ENCODE measurements around the gene PXK.
A peak's percentile ranks its signal among the peaks of the same experiment; 100 is the strongest.

Gene PXK

GRCh38 chr3:58464866-58465265 is 132.2 kb downstream of the PXK start:
- H3K4me3 ChIP-seq (IDR thresholded peaks at IDR 0.05; ENCODE audit: insufficient read depth, low read depth, low read length), result no peak overlapping the region
- no peak overlapping the region for H3K9ac ChIP-seq
- no peaks in the 10 kb centered on the region for H3K27me3 ChIP-seq (ENCODE audit: insufficient read depth, low read depth)
- H2AFZ ChIP-seq (ENCODE audit: low read depth), result no peak overlapping the region
- no peak overlapping the region for H3K4me2 ChIP-seq
- H3K36me3 ChIP-seq (ENCODE audit: insufficient read depth), result no peaks in the 10 kb centered on the region
- H4K20me1 ChIP-seq (ENCODE audit: insufficient read depth), result no peaks in the 10 kb centered on the region
- H3K4me1 ChIP-seq (ENCODE audit: low read depth, poor library complexity, severe bottlenecking), result peaks cover 28% of the 10 kb centered on the region
- H3K79me2 ChIP-seq (ENCODE audit: insufficient read depth, low read depth), result no peaks in the 10 kb centered on the region
- no peak overlapping the region for H3K27ac ChIP-seq
- no peak for TF ChIP-seq CTCF (conservative IDR thresholded peaks at IDR 0.05; ENCODE audit: low read depth, low read length)

- Histone ChIP-seq H3K4me2 (no peak overlapping the region), H3K27ac (no peak overlapping the region), H3K27me3 (ENCODE audit: insufficient read depth, low read depth) (no peaks in the 10 kb centered on the region), H4K20me1 (ENCODE audit: insufficient read depth) (no peaks in the 10 kb centered on the region), H3K4me3 (IDR thresholded peaks at IDR 0.05; ENCODE audit: insufficient read depth, low read depth, low read length) (no peak overlapping the region), H3K36me3 (ENCODE audit: insufficient read depth) (no peaks in the 10 kb centered on the region), H3K79me2 (ENCODE audit: insufficient read depth, low read depth) (no peaks in the 10 kb centered on the region), H2AFZ (ENCODE audit: low read depth) (no peak overlapping the region), H3K9ac (no peak overlapping the region), H3K4me1 (ENCODE audit: low read depth, poor library complexity, severe bottlenecking) (peaks cover 49% of the 10 kb centered on the region)
- TF ChIP-seq CTCF (conservative IDR thresholded peaks at IDR 0.05; ENCODE audit: low read depth, low read length), result no peak
Measured at GRCh38 chr3:58466899-58467563, 134.3 kb downstream of the PXK start.

- H3K4me3 ChIP-seq (IDR thresholded peaks at IDR 0.05; ENCODE audit: insufficient read depth, low read depth, low read length), result no peak overlapping the region
- H3K4me1 ChIP-seq (ENCODE audit: low read depth, poor library complexity, severe bottlenecking), result peaks cover 45% of the 10 kb centered on the region
- H3K27ac ChIP-seq, result no peak overlapping the region
- no peaks in the 10 kb centered on the region for H4K20me1 ChIP-seq (ENCODE audit: insufficient read depth)
- H3K9ac ChIP-seq, result no peak overlapping the region
- H3K36me3 ChIP-seq (ENCODE audit: insufficient read depth), result no peaks in the 10 kb centered on the region
- no peak for TF ChIP-seq CTCF (conservative IDR thresholded peaks at IDR 0.05; ENCODE audit: low read depth, low read length)
- no peak overlapping the region for H3K4me2 ChIP-seq
- no peaks in the 10 kb centered on the region for H3K27me3 ChIP-seq (ENCODE audit: insufficient read depth, low read depth)
- no peaks in the 10 kb centered on the region for H3K79me2 ChIP-seq (ENCODE audit: insufficient read depth, low read depth)
- H2AFZ ChIP-seq (ENCODE audit: low read depth), result no peak overlapping the region
Measured at GRCh38 chr3:58469096-58469495, 136.4 kb downstream of the PXK start.

GRCh38 chr3:58470363-58471024 is 137.8 kb downstream of the PXK start:
- H3K4me2 ChIP-seq, result peak overlapping the region; percentile 82

More at GRCh38 chr3:58470363-58471024, 137.8 kb downstream of the PXK start:
- Histone ChIP-seq H3K27ac (peak overlapping the region; percentile 90), H4K20me1 (ENCODE audit: insufficient read depth) (no peaks in the 10 kb centered on the region), H2AFZ (ENCODE audit: low read depth) (peak overlapping the region; percentile 88), H3K27me3 (ENCODE audit: insufficient read depth, low read depth) (no peaks in the 10 kb centered on the region), H3K36me3 (ENCODE audit: insufficient read depth) (no peaks in the 10 kb centered on the region), H3K9ac (peak overlapping the region; percentile 42; the same call in 1 of the 2 replicates), H3K79me2 (ENCODE audit: insufficient read depth, low read depth) (no peaks in the 10 kb centered on the region), H3K4me1 (ENCODE audit: low read depth, poor library complexity, severe bottlenecking) (peaks cover 42% of the 10 kb centered on the region), H3K4me3 (IDR thresholded peaks at IDR 0.05; ENCODE audit: insufficient read depth, low read depth, low read length) (peak overlapping the region; percentile 30)
- TF ChIP-seq CTCF (conservative IDR thresholded peaks at IDR 0.05; ENCODE audit: low read depth, low read length), result no peak

Data from KMS-11 (cell line).